OCI-LY3 (cell line): ENCODE data around the gene NPIPA1.
"Not testable (repeated sequence)": the region's sequence is repeated elsewhere in the genome, so short reads cannot be mapped to it uniquely, and the experiment has no call there.

Experiments
- CTCF ChIP-seq: fragments of 200-600, 300-600 bp; sonication (generic); IDR thresholded peaks from 2 replicates; pipeline ENCODE4 v1.5.1; 2014; ENCODE audit warnings: antibody characterized with exemption, low read length, low read depth
- EZH2phosphoT487 ChIP-seq: fragments of 200-600 bp; shearing (Covaris generic); IDR thresholded peaks from 2 replicates; pipeline ENCODE4 v1.6.1; 2018; ENCODE audit warnings: antibody characterized with exemption, mixed run types, low read depth

DNA sequence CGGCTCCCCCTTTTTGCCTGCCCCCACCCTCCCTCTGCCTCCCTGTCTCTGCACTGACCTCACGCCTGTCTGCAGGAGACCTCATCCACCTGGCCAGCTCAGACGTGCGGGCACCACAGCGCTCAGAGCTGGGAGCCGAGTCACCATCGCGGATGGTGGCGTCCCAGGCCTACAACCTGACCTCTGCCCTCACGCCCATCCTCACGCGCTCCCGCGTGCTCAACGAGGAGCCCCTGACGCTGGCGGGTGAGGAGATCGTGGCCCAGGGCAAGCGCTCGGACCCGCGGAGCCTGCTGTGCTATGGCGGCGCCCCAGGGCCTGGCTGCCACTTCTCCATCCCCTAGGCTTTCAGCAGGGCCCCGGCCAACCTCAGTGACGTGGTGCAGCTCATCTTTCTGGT, 8.1 kb upstream of the NPIPA1 start:
- not testable (repeated sequence) for TF ChIP-seq CTCF, EZH2phosphoT487
